HG02870 (cell line): ENCODE data around the gene CHCHD6.

ENCODE experiments used
- ATAC-seq: cut with Tn5 transposase; IDR thresholded peaks from one replicate; pipeline ENCODE4 v1.9.1; 2021; ENCODE audit warnings: mild to moderate bottlenecking, moderate library complexity; ENCODE audit not compliant: unreplicated experiment

The CHCHD6 gene

GRCh38 chr3:126915015-126915414, 211.0 kb downstream of the CHCHD6 start:
- ATAC-seq, result no peak

- ATAC-seq, result no peak
Measured at GRCh38 chr3:126916546-126916945, 212.5 kb downstream of the CHCHD6 start.

GRCh38 chr3:126917232-126917804, 213.3 kb downstream of the CHCHD6 start:
- ATAC-seq, result no peak

GRCh38 chr3:126918355-126918821, 214.3 kb downstream of the CHCHD6 start:
- no peak for ATAC-seq

- no peak for ATAC-seq
Measured at GRCh38 chr3:126921085-126921824, 217.2 kb downstream of the CHCHD6 start.

GRCh38 chr3:126922466-126922865, 218.4 kb downstream of the CHCHD6 start:
- ATAC-seq, result no peak

- ATAC-seq, result no peak
Measured at GRCh38 chr3:126923423-126923822, 219.4 kb downstream of the CHCHD6 start.

GRCh38 chr3:126923895-126924294, 219.9 kb downstream of the CHCHD6 start:
- ATAC-seq, result no peak

GRCh38 chr3:126924458-126924857, 220.4 kb downstream of the CHCHD6 start:
- no peak for ATAC-seq

- ATAC-seq, result no peak
Measured at GRCh38 chr3:126925411-126926171, 221.6 kb downstream of the CHCHD6 start.

- ATAC-seq, result no peak
Measured at GRCh38 chr3:126926684-126927400, 222.8 kb downstream of the CHCHD6 start.

GRCh38 chr3:126927401-126927750, 223.3 kb downstream of the CHCHD6 start:
- ATAC-seq, result no peak

GRCh38 chr3:126927846-126928245, 223.8 kb downstream of the CHCHD6 start:
- no peak for ATAC-seq

GRCh38 chr3:126928921-126929474, 225.0 kb downstream of the CHCHD6 start:
- no peak for ATAC-seq

- ATAC-seq, result no peak
Measured at GRCh38 chr3:126930936-126931600, 227.0 kb downstream of the CHCHD6 start.

GRCh38 chr3:126931806-126932187, 227.8 kb downstream of the CHCHD6 start:
- ATAC-seq, result no peak

- no peak for ATAC-seq
Measured at GRCh38 chr3:126932188-126932931, 228.3 kb downstream of the CHCHD6 start.

- no peak for ATAC-seq
Measured at GRCh38 chr3:126934031-126934531, 230.0 kb downstream of the CHCHD6 start.

GRCh38 chr3:126934991-126935390, 231.0 kb downstream of the CHCHD6 start:
- no peak for ATAC-seq
